HG02973 (cell line): ENCODE results near the gene MYLK.
A peak's percentile ranks its signal among the peaks of the same experiment; 100 is the strongest.

Experiments
- ATAC-seq: cut with Tn5 transposase; IDR thresholded peaks from one replicate; pipeline ENCODE4 v1.9.1; 2021; ENCODE audit warnings: moderate library complexity; ENCODE audit not compliant: unreplicated experiment

Gene MYLK

GRCh38 chr3:123652342-123652984, 231.7 kb downstream of the MYLK start:
- ATAC-seq, result no peak

GRCh38 chr3:123651449-123652341, 232.4 kb downstream of the MYLK start:
- ATAC-seq, result no peak

GRCh38 chr3:123650101-123650500, 234.0 kb downstream of the MYLK start:
- ATAC-seq, result no peak

- ATAC-seq, result no peak
Measured at GRCh38 chr3:123648696-123649405, 235.3 kb downstream of the MYLK start.

- no peak for ATAC-seq
Measured at GRCh38 chr3:123644358-123644757, 239.8 kb downstream of the MYLK start.

GRCh38 chr3:123642957-123643330, 241.2 kb downstream of the MYLK start:
- no peak for ATAC-seq

GRCh38 chr3:123642182-123642956, 241.8 kb downstream of the MYLK start:
- ATAC-seq, result peak; percentile 90

- no peak for ATAC-seq
Measured at GRCh38 chr3:123641505-123641904, 242.6 kb downstream of the MYLK start.

GRCh38 chr3:123640740-123641462, 243.2 kb downstream of the MYLK start:
- no peak for ATAC-seq

GRCh38 chr3:123640311-123640710, 243.8 kb downstream of the MYLK start:
- ATAC-seq, result no peak

GRCh38 chr3:123638936-123639689, 245.0 kb downstream of the MYLK start:
- no peak for ATAC-seq

GRCh38 chr3:123637841-123638240, 246.3 kb downstream of the MYLK start:
- ATAC-seq, result no peak

- ATAC-seq, result no peak
Measured at GRCh38 chr3:123637131-123637530, 247.0 kb downstream of the MYLK start.

GRCh38 chr3:123636431-123636841, 247.7 kb downstream of the MYLK start:
- no peak for ATAC-seq

GRCh38 chr3:123635717-123636116, 248.4 kb downstream of the MYLK start:
- no peak for ATAC-seq

- ATAC-seq, result no peak
Measured at GRCh38 chr3:123635217-123635616, 248.9 kb downstream of the MYLK start.

- no peak for ATAC-seq
Measured at GRCh38 chr3:123634149-123635051, 249.7 kb downstream of the MYLK start.

- no peak for ATAC-seq
Measured at GRCh38 chr3:123633530-123633929, 250.6 kb downstream of the MYLK start.
